EH (cell line): ENCODE measurements around the gene SLC48A1.
"Not testable (repeated sequence)": the region's sequence is repeated elsewhere in the genome, so short reads cannot be mapped to it uniquely, and the experiment has no call there.

Source experiments
- DNase-seq: peaks from one replicate; pipeline ENCODE4 v3.0.0-alpha.2; 2015; ENCODE audit warnings: low read depth

Gene SLC48A1

GRCh38 chr12:47811581-47812484, 38.8 kb downstream of the SLC48A1 start:
- peak; percentile 87 for DNase-seq

DNA sequence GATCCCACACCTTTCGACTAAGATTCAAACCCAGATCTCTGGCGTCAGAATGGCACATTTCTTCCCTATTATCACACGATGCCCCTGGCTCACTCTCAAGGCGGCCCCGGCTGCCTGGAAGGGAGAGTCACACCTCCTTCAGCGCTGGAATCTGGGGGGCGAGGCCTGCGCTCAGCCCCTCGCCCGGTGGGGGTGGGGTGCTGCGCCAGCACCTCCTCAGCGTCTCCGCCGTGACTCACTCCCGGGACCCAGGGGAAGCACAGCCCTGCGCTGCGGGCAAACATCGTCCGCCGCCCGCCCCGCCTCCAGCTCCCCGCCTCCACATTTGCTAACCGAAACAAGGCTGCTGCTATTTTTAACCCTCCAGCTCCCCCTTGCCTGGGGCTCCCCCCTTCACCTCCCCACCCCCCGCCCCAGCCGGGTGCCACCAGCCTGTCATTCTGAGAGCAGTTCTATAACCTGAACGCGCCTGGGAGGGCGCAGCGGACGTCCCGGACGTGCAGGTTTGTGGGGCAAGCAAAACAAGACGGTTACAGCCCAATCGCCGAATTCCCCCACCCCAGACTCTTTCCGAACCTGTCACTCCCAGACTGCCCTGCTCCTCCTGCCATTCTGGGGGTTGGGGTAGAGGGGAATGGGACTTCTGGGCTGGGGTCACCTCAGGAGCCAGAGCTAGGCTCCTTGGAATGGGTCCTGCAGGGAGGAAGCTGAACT, 39.9 kb downstream of the SLC48A1 start:
- DNase-seq = peak; percentile 95

DNA sequence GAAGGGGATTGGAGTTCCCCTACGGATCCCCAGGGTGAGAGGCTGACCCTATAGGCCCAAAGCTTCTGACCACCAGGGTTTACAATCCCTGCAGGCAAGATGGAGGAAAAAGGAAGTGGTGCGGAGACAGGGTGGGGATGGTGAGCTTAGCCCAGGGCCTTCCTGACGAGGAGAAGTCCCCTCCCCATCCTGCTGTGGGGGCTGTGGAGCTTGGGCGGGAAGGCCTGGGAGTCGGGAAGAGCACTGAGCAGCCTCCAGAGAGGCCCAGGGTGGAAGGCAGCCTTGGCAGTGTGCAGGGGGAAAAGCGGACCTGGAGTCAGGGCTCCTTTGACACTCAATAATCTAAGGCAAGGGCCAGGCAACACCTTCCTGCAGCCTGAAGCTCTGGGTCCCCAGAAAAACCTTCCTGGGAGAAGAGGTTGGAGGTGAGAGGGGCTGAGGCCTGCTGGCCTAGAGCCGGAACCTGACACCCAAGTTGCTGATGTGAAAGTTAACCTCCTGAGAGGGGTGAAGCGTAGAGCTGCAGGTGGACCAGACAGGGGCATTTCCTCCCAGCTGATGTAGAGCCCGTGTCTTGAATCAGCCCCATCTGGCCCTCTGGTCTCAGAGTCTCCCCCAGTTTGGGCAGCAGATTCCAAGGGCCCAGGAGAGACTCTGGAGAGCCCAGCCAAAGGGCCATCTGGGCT, 40.6 kb downstream of the SLC48A1 start:
- DNase-seq = peak; percentile 60

- DNase-seq = no peak
These were observed 41.6 kb downstream of the SLC48A1 start for GRCh38 chr12:47814539-47815170.

- not testable (repeated sequence) for DNase-seq
These were observed 42.4 kb downstream of the SLC48A1 start for GRCh38 chr12:47815447-47815846.

DNA sequence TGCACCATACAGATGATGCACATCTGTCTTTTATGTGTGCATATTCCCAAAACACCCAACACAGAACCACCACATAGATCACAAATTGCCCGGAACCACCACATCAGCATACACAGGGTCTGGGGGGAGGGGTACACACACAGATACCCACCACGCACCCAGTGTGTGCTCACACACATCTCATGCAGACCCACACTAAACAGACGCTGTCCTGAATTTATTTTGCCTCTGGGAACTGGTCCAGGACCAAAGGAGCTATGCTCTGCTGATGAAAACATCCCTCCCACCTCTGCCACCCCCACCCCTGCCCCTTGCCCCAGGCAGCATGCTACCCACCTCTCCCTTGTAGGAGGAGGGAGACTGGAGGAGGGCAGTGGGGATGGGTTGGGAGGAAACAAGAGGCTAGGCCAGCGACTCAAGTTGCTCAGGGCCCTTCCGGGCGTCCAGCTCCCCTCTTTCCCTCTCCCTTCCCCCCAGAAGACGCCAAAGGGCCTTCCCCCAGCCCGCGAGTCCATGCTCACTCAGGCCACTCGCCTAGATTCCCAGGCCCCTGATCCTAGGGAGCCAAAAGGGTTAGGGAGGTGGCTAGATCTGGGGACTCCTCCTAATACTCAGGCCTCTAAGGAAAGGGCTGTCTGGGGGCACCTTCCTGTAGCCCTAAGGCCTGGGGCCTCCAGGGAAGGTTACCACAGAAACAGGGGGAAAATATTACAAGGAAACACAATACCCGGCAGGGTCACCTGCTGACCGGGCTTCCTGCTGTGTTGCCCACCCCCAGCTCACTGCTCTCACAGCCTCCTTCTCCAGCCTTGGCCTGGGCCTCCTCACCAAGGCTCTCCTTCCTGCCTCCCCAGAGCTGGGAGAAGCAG, 43.6 kb downstream of the SLC48A1 start:
- peak; percentile 49 for DNase-seq

GRCh38 chr12:47817272-47818006, 44.4 kb downstream of the SLC48A1 start:
- DNase-seq = peak; percentile 53

DNA sequence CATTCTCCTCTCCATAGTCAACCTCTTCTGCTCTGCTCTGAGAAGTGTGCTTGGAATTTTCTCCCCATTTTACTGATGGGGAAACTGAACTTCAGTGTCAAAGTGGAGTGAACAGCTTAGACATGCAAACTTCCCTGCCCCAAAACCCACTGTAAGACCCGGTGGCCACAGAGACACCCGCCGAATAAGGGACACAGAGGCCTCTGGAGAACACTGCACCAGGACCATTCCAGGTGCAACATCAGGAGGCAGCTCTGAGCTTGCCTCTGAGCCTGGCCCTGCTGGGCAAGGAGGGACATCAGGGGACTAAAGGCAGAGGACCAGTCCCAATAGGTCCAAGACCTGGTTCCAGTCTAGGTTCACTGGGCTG, 45.0 kb downstream of the SLC48A1 start:
- DNase-seq = no peak

GRCh38 chr12:47818467-47819137, 45.6 kb downstream of the SLC48A1 start:
- peak; percentile 61 for DNase-seq

- DNase-seq = peak; percentile 46
These were observed 46.3 kb downstream of the SLC48A1 start for GRCh38 chr12:47819138-47819895.

DNA sequence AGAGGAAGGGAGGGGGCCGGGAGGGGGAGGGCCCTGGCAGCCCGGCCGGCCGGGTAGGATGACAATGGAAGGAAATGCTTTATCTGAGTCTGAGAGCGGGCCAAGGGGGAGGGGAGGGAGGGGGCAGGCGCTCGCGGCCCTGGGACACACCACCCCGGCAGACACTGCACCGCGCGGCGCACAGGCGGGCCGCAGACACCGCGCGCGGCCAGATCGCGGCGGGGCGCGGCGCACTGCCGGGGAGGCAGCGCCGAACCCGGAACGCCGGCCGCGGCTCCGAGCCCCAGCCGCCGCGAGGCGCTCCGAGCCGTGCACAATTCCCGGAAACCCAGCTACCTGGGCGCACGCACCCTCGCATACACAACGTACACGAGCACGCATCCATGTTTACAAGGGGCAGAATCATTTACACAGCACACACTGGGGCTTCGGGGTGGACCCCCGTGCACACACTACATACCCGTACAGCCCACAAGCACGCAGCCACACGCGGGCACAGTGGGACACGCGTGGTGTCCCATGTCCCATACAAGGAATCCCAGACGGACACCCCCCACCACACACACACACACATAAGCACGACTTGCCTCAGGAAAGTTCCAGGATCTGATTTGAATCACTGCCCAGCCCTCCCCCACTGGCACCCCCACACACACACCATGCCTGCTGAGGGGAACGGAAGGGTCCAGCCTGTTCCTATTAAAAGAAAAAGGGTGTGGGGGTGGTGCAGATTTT, 47.0 kb downstream of the SLC48A1 start, which contains the start of gene HDAC7:
HDAC7 (minus strand) TSS at position 8 of the 735 bp plus-strand sequence. CDS start 118 bp downstream, outside the sequence.
- DNase-seq = peak; percentile 91

DNA sequence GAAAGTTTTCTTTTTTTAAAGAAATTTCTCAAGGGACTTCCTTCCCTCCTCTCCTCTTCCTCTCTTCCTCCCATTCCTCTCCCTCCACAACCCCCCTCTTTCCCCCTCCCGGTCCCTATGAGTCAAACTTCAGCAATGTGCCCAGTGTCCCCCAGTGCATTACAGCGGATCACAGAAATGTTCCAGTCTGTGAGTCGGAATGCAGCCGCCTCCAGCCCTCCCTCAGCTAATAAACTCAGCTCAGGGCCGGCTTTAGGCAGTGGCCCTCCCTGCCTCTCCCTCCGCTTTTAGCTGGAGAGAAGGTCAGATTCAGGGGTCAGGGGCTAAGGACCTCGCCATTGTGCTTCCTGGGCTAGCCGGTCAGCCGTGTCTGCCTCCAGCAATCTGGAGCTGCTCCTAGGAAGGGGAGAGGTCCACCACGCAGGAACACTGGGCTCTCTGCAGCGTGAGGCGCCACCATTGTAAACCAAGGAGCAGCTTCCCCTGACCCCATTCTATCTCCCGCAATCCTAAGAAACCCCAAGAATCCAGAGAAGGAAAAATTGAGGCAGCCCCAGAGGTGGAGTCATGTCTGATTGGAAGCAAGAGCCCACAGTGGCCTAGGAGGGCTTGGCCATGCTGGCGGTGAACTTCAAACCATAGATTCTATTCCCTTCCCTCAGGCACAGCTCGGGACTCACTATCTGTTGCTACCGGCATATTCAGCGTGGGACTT, 47.8 kb downstream of the SLC48A1 start:
- DNase-seq = peak; percentile 99

- peak; percentile 57 for DNase-seq
These were observed 48.3 kb downstream of the SLC48A1 start for GRCh38 chr12:47821346-47821706.

GRCh38 chr12:47822401-47822800, 49.4 kb downstream of the SLC48A1 start:
- DNase-seq = no peak

DNA sequence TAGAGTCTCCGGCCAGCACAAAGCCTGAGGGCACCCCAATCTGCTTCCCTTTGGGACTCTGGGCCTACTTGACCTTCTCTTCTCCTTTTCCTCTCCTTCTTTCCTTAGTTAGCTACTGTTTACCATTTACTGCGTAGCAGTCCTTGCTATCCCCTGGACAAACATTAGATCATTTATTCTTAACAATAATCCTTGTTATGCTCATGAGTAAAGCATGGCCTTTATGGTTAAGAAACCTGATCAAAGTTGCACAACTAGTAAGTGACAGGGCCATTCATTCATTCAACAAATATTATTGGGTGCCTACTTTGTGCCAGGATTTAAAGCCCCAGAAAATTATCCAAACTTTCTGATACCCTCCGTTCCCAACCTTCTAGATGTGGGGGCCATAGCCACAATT, 49.8 kb downstream of the SLC48A1 start:
- no peak for DNase-seq

DNA sequence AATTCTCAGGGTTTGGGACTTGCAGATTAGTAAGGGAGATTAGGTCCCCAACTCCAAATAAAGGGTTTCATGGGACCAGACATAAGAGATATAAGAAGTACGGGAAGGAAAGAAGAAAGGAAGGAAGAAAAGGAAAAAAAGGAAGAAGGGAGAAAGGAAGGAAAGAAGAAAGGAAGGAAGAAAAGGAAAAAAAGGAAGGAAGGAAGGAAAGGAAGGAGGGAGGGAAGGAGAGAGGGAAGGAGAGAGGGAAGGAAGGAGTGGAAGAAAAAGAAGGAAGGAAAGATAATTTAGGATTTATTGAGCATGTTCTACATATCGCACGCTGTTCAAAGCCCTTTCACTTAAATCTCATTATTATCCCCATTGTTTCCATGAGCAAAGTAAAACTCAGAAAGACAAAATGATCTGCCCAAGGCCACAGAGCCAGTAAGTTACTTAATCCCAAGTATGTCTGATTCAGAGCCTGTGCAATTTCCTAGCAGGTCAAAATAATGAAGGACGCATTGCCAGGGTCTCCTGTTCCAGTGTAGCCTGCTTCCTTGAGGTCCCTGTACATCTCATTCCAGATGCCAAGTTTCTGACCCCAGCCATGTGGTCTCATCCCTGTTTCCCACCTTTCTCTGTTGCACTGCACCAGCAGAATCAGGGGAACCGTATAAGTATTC, 50.5 kb downstream of the SLC48A1 start:
- DNase-seq = no peak

DNA sequence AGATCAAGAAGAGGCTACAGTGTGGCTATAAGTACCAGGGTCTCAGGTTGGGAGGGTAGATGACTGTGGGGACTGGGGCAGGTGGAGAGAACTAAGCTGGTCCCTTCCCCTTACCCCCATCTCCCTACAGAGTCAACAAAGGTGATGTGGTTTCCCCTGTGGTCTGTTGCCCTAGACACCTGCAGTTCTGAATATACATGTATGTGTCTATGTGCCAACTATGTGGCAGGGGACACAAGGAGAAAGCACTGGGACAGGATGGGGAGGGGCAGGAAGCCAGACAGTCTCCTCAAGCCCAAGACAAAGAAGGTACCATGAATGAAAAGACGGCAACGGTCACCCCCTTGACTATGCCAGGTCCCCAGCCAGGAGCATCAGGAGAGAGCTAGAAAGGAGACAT, 51.2 kb downstream of the SLC48A1 start:
- no peak for DNase-seq
